ENCODE data around the gene PEX19. TPM values are rescaled to one million over a fixed set of nuclear protein-coding genes. Genes with fewer than 3 reads are reported as not detected.
A peak's percentile ranks its signal among the peaks of the same experiment; 100 is the strongest.

The PEX19 gene
- total RNA-seq, 2 donors from 2014 or later: 15.6 to 18.5 TPM

- H3K27ac ChIP-seq: peak overlapping the region in 1 of 4 donors; percentile 3
- 79 to 83% methylated on average over 5 of the region's 5 CpGs for WGBS, 2 donors
- DNase-seq (no peak), ATAC-seq (no peak)
- H3K9me3 ChIP-seq: no peaks in the 10 kb centered on the region
- H3K27me3 ChIP-seq: no peaks in the 10 kb centered on the region
- H3K4me1 ChIP-seq: peaks cover 22% of the 10 kb centered on the region
- TF ChIP-seq POLR2A (IDR thresholded peaks at IDR 0.05) (no peak), CTCF (IDR thresholded peaks at IDR 0.05) (no peak)
- intact Hi-C loops (cut with DNase I): no loop called here
- no peak overlapping the region for H3K4me3 ChIP-seq
- peaks cover 3 to 31% of the 10 kb centered on the region in 2 donors for H3K36me3 ChIP-seq (replicated peaks in 1 of 2; ENCODE audit: insufficient read depth in 1 of 2, low read depth in 2 of 2)
Measured at GRCh38 chr1:160326418-160326817, 41.5 kb upstream of the PEX19 start.

GRCh38 chr1:160325252-160325651 is 40.3 kb upstream of the PEX19 start:
- WGBS, 2 donors: 46 to 51% methylated on average over 4 of the region's 4 CpGs

GRCh38 chr1:160322831-160323230 is 37.9 kb upstream of the PEX19 start:
- Histone ChIP-seq H3K27ac (no peak overlapping the region), H3K4me1 (peaks cover 22% of the 10 kb centered on the region), H3K36me3 (replicated peaks in 1 of 2; ENCODE audit: insufficient read depth in 1 of 2, low read depth in 2 of 2) (peaks cover 0 to 10% of the 10 kb centered on the region in 2 donors), H3K9me3 (no peaks in the 10 kb centered on the region), H3K4me3 (no peak overlapping the region), H3K27me3 (no peaks in the 10 kb centered on the region)
- intact Hi-C loops (cut with DNase I): no loop called here
- ATAC-seq (no peak), DNase-seq (no peak)
- TF ChIP-seq POLR2A (IDR thresholded peaks at IDR 0.05): no peak
- no peak for TF ChIP-seq CTCF (IDR thresholded peaks at IDR 0.05)
- WGBS, 2 donors: 87 to 95% methylated on average over 6 of the region's 6 CpGs

More at GRCh38 chr1:160325252-160325651, 40.3 kb upstream of the PEX19 start:
- H3K4me1 ChIP-seq: peaks cover 22% of the 10 kb centered on the region
- DNase-seq: no peak
- no peak for TF ChIP-seq CTCF (IDR thresholded peaks at IDR 0.05)
- TF ChIP-seq POLR2A (IDR thresholded peaks at IDR 0.05): no peak
- peak overlapping the region in 2 of 4 donors; percentile 26 to 39 for H3K27ac ChIP-seq
- peaks cover 0 to 25% of the 10 kb centered on the region in 2 donors for H3K36me3 ChIP-seq (replicated peaks in 1 of 2; ENCODE audit: insufficient read depth in 1 of 2, low read depth in 2 of 2)
- H3K4me3 ChIP-seq: no peak overlapping the region
- no peaks in the 10 kb centered on the region for H3K9me3 ChIP-seq
- H3K27me3 ChIP-seq: no peaks in the 10 kb centered on the region
- intact Hi-C loops (cut with DNase I): no loop called here
- ATAC-seq: peak; percentile 47

- intact Hi-C loops (cut with DNase I): no loop called here
- TF ChIP-seq POLR2A (IDR thresholded peaks at IDR 0.05): no peak
- no peak for TF ChIP-seq CTCF (IDR thresholded peaks at IDR 0.05)
- Histone ChIP-seq H3K4me3 (no peak overlapping the region), H3K9me3 (no peaks in the 10 kb centered on the region), H3K36me3 (replicated peaks in 1 of 2; ENCODE audit: insufficient read depth in 1 of 2, low read depth in 2 of 2) (peaks cover 23 to 45% of the 10 kb centered on the region in 2 donors), H3K4me1 (no peaks in the 10 kb centered on the region), H3K27ac (no peak overlapping the region), H3K27me3 (no peaks in the 10 kb centered on the region)
- DNase-seq (no peak), ATAC-seq (no peak)
- 46 to 47% methylated on average over 2 of the region's 2 CpGs for WGBS, 2 donors
Measured at GRCh38 chr1:160315359-160315758, 30.4 kb upstream of the PEX19 start.

- TF ChIP-seq POLR2A (IDR thresholded peaks at IDR 0.05): no peak
- H3K27me3 ChIP-seq: no peaks in the 10 kb centered on the region
- intact Hi-C loops (cut with DNase I): no loop called here
- H3K36me3 ChIP-seq (replicated peaks in 1 of 2; ENCODE audit: insufficient read depth in 1 of 2, low read depth in 2 of 2): peaks cover 44 to 79% of the 10 kb centered on the region in 2 donors
- ATAC-seq (no peak), DNase-seq (no peak)
- no peak overlapping the region for H3K4me3 ChIP-seq
- H3K4me1 ChIP-seq: no peaks in the 10 kb centered on the region
- 56 to 76% methylated on average over 1 of the region's 1 CpG for WGBS, 2 donors
- H3K9me3 ChIP-seq: no peaks in the 10 kb centered on the region
- no peak overlapping the region for H3K27ac ChIP-seq
Measured at GRCh38 chr1:160309571-160309970, 24.6 kb upstream of the PEX19 start.
